ENCODE measurements around the gene WDR64. TPM values are rescaled to one million over a fixed set of nuclear protein-coding genes. Genes with fewer than 3 reads are reported as not detected.

WDR64 gene
- total and polyA plus RNA-seq, 2 of the 4 experiments (the other 2 are of a cell fraction): not detected

DNA sequence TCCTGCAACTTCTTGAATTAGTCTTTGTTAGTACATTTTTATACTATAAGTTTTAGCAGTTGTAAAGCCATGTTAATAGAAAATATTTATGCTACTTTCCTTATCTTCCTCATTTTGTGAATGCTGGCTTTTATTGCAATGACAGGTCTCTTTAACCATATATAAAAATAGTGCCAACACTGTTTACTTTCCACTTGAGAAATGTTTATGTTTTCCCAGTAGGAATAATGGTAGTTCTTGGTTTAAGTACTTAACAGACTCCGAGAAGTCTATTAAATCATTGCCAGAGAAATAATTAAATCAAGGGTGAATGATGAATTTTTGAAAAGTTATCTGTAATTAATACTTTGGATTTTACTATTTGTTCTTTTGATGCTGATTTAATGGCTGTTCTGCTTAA lies 21.6 kb upstream of the WDR64 start:
- in situ Hi-C loops (cut with MboI; ENCODE audit: low sequenced_read_pairs): no loop called here

More for the DNA sequence above, 21.6 kb upstream of the WDR64 start:
- H2AK5ac ChIP-seq (ENCODE audit: low read depth, low read length): no peak overlapping the region
- peaks cover 5% of the 10 kb centered on the region for H3K36me3 ChIP-seq (ENCODE audit: control insufficient read depth, insufficient read depth, low read length)
- no peak overlapping the region for H4K91ac ChIP-seq (ENCODE audit: insufficient read depth, low read depth, low read length)
- no peak overlapping the region for H3K23ac ChIP-seq (ENCODE audit: low read depth, low read length)
- H3K9me3 ChIP-seq (ENCODE audit: control insufficient read depth, insufficient read depth, low read length): no peaks in the 10 kb centered on the region
- no TSS peak for BruUV-seq (replicated peaks)
- H2BK5ac ChIP-seq (ENCODE audit: low read depth, low read length, poor library complexity, severe bottlenecking): no peak overlapping the region
- intact Hi-C loops (cut with micrococcal nuclease) (no loop called here), dilution Hi-C loops (cut with HindIII; ENCODE audit: low sequenced_read_pairs, unreplicated experiment) (no loop called here)
- H2BK20ac ChIP-seq (ENCODE audit: low read depth, low read length): no peak overlapping the region
- no peak overlapping the region for H3K4me2 ChIP-seq (ENCODE audit: low read depth, low read length)
- H2AFZ ChIP-seq (replicated peaks; ENCODE audit: low read length, poor library complexity): no peak overlapping the region
- peaks cover 4 to 15% of the 10 kb centered on the region in 2 experiments; a peak in 3 of 4 replicates for H3K79me1 ChIP-seq (ENCODE audit: low read depth in 1 of 2, low read length in 2 of 2)
- H4K8ac ChIP-seq (ENCODE audit: low read depth in 2 of 2, low read length in 2 of 2): no peak overlapping the region
- no peaks in the 10 kb centered on the region for H4K20me1 ChIP-seq (ENCODE audit: insufficient read depth, low read length)
- H3K9me1 ChIP-seq (ENCODE audit: insufficient read depth, low read length): no peaks in the 10 kb centered on the region
- no peak overlapping the region for H4K5ac ChIP-seq (ENCODE audit: low read depth, low read length)
- H3K56ac ChIP-seq (ENCODE audit: extremely low read depth, insufficient read depth, low read length): no peak overlapping the region
- H2BK120ac ChIP-seq (ENCODE audit: low read depth, low read length): no peak overlapping the region
- no peak for DNase-seq
- no peak overlapping the region for H3K4me3 ChIP-seq (ENCODE audit: insufficient read depth, low read depth, low read length)
- ChIA-PET POLR2A (ENCODE audit: unreplicated experiment) (no interaction called here), CTCF (interaction anchor here (1.0 kb wide), 1 partner anchor 20 kb away, joined by 4 read pairs; no protein-coding TSS in a partner anchor)
- H3K9ac ChIP-seq (ENCODE audit: low read depth, low read length): no peak overlapping the region
- no peak overlapping the region for H3K14ac ChIP-seq (replicated peaks; ENCODE audit: low read depth, low read length)
- no peak overlapping the region for H3K27ac ChIP-seq (ENCODE audit: insufficient read depth, low read length)
- H2AK9ac ChIP-seq (replicated peaks; ENCODE audit: low read depth, low read length, poor library complexity): no peak overlapping the region
- no CpG with 5 or more reads among the region's 1 CpG for WGBS, 2 experiments (ENCODE audit: extremely low coverage in 2 of 2, insufficient read length in 1 of 2)
- no peaks in the 10 kb centered on the region for H3K27me3 ChIP-seq (ENCODE audit: control insufficient read depth, insufficient read depth, low read length)
- no peak for ATAC-seq (ENCODE audit: low read depth)
- TF ChIP-seq, protein P1, sequence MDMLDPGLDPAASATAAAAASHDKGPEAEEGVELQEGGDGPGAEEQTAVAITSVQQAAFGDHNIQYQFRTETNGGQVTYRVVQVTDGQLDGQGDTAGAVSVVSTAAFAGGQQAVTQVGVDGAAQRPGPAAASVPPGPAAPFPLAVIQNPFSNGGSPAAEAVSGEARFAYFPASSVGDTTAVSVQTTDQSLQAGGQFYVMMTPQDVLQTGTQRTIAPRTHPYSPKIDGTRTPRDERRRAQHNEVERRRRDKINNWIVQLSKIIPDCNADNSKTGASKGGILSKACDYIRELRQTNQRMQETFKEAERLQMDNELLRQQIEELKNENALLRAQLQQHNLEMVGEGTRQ (IDR thresholded peaks at IDR 0.05; ENCODE audit: low read depth, low read length): no peak
- TF ChIP-seq RAD21 (IDR thresholded peaks at IDR 0.05; ENCODE audit: low read length): no peak
- TF ChIP-seq, protein P2, sequence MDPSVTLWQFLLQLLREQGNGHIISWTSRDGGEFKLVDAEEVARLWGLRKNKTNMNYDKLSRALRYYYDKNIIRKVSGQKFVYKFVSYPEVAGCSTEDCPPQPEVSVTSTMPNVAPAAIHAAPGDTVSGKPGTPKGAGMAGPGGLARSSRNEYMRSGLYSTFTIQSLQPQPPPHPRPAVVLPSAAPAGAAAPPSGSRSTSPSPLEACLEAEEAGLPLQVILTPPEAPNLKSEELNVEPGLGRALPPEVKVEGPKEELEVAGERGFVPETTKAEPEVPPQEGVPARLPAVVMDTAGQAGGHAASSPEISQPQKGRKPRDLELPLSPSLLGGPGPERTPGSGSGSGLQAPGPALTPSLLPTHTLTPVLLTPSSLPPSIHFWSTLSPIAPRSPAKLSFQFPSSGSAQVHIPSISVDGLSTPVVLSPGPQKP (IDR thresholded peaks at IDR 0.05; ENCODE audit: borderline replicate concordance, low read depth, low read length): no peak
- no peak for TF ChIP-seq BHLHE40 (IDR thresholded peaks at IDR 0.05; ENCODE audit: low read depth, low read length)
- no peak for TF ChIP-seq MAZ (IDR thresholded peaks at IDR 0.05; ENCODE audit: borderline replicate concordance, low read depth, low read length)
- no peak for TF ChIP-seq CHD1 (IDR thresholded peaks at IDR 0.05; ENCODE audit: low read depth, low read length)
- TF ChIP-seq, protein P3, sequence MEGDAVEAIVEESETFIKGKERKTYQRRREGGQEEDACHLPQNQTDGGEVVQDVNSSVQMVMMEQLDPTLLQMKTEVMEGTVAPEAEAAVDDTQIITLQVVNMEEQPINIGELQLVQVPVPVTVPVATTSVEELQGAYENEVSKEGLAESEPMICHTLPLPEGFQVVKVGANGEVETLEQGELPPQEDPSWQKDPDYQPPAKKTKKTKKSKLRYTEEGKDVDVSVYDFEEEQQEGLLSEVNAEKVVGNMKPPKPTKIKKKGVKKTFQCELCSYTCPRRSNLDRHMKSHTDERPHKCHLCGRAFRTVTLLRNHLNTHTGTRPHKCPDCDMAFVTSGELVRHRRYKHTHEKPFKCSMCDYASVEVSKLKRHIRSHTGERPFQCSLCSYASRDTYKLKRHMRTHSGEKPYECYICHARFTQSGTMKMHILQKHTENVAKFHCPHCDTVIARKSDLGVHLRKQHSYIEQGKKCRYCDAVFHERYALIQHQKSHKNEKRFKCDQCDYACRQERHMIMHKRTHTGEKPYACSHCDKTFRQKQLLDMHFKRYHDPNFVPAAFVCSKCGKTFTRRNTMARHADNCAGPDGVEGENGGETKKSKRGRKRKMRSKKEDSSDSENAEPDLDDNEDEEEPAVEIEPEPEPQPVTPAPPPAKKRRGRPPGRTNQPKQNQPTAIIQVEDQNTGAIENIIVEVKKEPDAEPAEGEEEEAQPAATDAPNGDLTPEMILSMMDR (conservative IDR thresholded peaks at IDR 0.05; ENCODE audit: low read depth, low read length): no peak
- TF ChIP-seq POLR2A (IDR thresholded peaks at IDR 0.05; ENCODE audit: low read depth, low read length): no peak
- TF ChIP-seq RFX5 (IDR thresholded peaks at IDR 0.05; ENCODE audit: low read depth, low read length): no peak
- TF ChIP-seq RCOR1 (IDR thresholded peaks at IDR 0.05; ENCODE audit: insufficient replicate concordance, low read length): no peak
- TF ChIP-seq MXI1 (IDR thresholded peaks at IDR 0.05; ENCODE audit: borderline replicate concordance, low read depth, low read length): no peak
- TF ChIP-seq SMC3 (IDR thresholded peaks at IDR 0.05; ENCODE audit: low read depth, low read length): no peak
- no peak for TF ChIP-seq FOS (IDR thresholded peaks at IDR 0.05; ENCODE audit: low read depth, low read length)
- no peak for TF ChIP-seq NFE2L2 (IDR thresholded peaks at IDR 0.05; ENCODE audit: low read depth, low read length)
- no peak overlapping the region for H2BK15ac ChIP-seq (ENCODE audit: low read depth, low read length)
- H3K4ac ChIP-seq (ENCODE audit: low read depth, low read length): no peak overlapping the region
- H3K4me1 ChIP-seq (ENCODE audit: control insufficient read depth, insufficient read depth, low read length): peaks cover 2% of the 10 kb centered on the region
- no peak overlapping the region for H3K18ac ChIP-seq (ENCODE audit: low read depth, low read length)
